Nephron progenitor cell (in vitro differentiated cells): ENCODE data around the gene TTC3.
A peak's percentile ranks its signal among the peaks of the same experiment; 100 is the strongest.

Experiments
- DNase-seq: peaks from one replicate; pipeline ENCODE4 v3.0.0; 2021
- H3K27ac Mint-ChIP-seq: 2 replicates; pipeline ENCODE4 v1.8.0; 2021; ENCODE audit warnings: mild to moderate bottlenecking, moderate library complexity, mixed read lengths
- H3K27me3 Mint-ChIP-seq: 2 replicates; pipeline ENCODE4 v1.8.0; 2021; ENCODE audit warnings: mild to moderate bottlenecking, low read depth, mixed read lengths; ENCODE audit not compliant: poor library complexity
- H3K36me3 Mint-ChIP-seq: 2 replicates; pipeline ENCODE4 v1.8.0; 2021; ENCODE audit warnings: low read depth, mixed read lengths
- H3K4me1 Mint-ChIP-seq: 2 replicates; pipeline ENCODE4 v1.8.0; 2021; ENCODE audit warnings: mixed read lengths
- H3K4me3 Mint-ChIP-seq: 2 replicates; pipeline ENCODE4 v1.8.0; 2021; ENCODE audit warnings: mild to moderate bottlenecking, moderate library complexity, mixed read lengths
- H3K9me3 Mint-ChIP-seq: 2 replicates; pipeline ENCODE4 v1.8.0; 2021; ENCODE audit warnings: mild to moderate bottlenecking, moderate library complexity, mixed read lengths
- CTCF ChIP-seq: fragments of 200-600 bp; sonication (generic); IDR thresholded peaks from 2 replicates; pipeline ENCODE4 v1.5.0; 2021; ENCODE audit warnings: antibody characterized with exemption

The TTC3 gene

DNA sequence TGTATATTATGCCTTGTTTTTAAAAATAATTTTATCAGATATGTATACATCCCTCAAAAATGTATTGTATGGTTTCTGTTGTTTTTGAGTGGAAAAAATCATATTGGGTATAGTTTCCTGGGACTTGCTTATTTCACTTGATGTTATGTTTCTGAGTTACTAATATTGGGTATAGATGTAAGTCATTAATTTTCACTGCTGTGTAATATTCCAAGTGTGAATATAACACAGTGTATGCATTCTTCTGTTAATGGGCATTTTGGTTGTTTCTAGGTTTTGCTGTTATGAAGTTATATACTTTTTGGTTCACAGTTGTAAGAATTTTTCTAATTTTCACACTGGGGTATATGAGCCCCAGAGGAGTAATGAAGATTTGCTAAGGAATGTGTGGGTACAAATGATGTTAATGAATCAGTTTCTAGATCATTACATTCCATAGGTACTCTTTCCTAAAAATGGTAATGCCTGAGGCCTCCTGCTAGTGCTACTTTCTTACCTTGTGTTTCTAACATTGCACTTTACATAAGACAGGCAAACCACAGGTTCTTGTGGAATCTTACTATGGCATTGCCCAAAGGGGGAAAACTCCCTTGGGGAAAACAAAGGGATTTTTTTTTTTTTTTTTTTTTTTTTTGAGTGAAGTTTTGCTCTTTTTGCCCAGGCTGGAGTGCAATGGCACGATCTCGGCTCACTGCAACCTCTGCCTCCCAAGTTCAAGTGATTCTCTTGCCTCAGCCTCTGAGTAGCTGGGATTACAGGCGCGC, 3.2 kb downstream of the TTC3 start:
- Mint-ChIP-seq H3K9me3 (peaks cover 42% of the 10 kb centered on the region), H3K4me1 (peaks cover 29% of the 10 kb centered on the region), H3K4me3 (peak overlapping the region; percentile 20), H3K27ac (no peak overlapping the region), H3K27me3 (no peaks in the 10 kb centered on the region), H3K36me3 (peaks cover 41% of the 10 kb centered on the region)
- TF ChIP-seq CTCF = no peak
- DNase-seq = no peak

DNA sequence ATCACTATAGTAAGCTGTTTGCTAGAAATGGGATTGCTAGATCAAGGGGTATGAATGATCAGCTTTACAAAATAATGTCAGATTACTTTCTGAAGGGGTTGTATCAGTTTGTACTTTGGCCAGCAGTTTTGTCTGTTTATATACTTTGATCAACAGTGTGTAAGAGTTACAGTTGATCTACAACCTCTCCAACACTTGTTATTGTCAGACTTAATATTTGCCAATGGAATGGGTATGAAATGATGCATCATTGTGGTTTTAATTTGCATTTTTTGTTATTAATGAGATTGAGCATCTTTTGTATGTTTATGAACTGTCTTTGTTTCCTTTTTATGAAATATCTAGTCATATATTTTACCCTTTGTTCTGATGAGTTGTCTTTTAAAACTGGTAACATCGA, 4.3 kb downstream of the TTC3 start:
- Mint-ChIP-seq H3K4me1 (peaks cover 18% of the 10 kb centered on the region), H3K27me3 (no peaks in the 10 kb centered on the region), H3K27ac (no peak overlapping the region), H3K9me3 (peaks cover 50% of the 10 kb centered on the region), H3K4me3 (no peak overlapping the region), H3K36me3 (peaks cover 52% of the 10 kb centered on the region)
- TF ChIP-seq CTCF = no peak
- no peak for DNase-seq

- Mint-ChIP-seq H3K27ac (peak overlapping the region; percentile 16), H3K4me3 (no peak overlapping the region), H3K36me3 (peaks cover 69% of the 10 kb centered on the region), H3K4me1 (peaks cover 13% of the 10 kb centered on the region), H3K27me3 (no peaks in the 10 kb centered on the region), H3K9me3 (peaks cover 50% of the 10 kb centered on the region)
- no peak for DNase-seq
- TF ChIP-seq CTCF = no peak
Observed at GRCh38 chr21:37079211-37079824, 6.3 kb downstream of the TTC3 start.

- Mint-ChIP-seq H3K4me3 (no peak overlapping the region), H3K4me1 (no peaks in the 10 kb centered on the region), H3K27me3 (no peaks in the 10 kb centered on the region), H3K27ac (no peak overlapping the region), H3K36me3 (peaks cover 65% of the 10 kb centered on the region), H3K9me3 (peaks cover 42% of the 10 kb centered on the region)
- no peak for TF ChIP-seq CTCF
- no peak for DNase-seq
Observed at GRCh38 chr21:37082375-37082774, 9.3 kb downstream of the TTC3 start.

- TF ChIP-seq CTCF = no peak
- Mint-ChIP-seq H3K27ac (no peak overlapping the region), H3K4me3 (no peak overlapping the region), H3K4me1 (no peaks in the 10 kb centered on the region), H3K9me3 (peaks cover 35% of the 10 kb centered on the region), H3K36me3 (peaks cover 59% of the 10 kb centered on the region), H3K27me3 (no peaks in the 10 kb centered on the region)
- DNase-seq = no peak
Observed at GRCh38 chr21:37082856-37083528, 9.9 kb downstream of the TTC3 start.
